A673 (cell line): ENCODE measurements around the gene NAV2.

Experiments
- EZH2 ChIP-seq: fragments of 200-600 bp; sonication (generic); IDR thresholded peaks from 2 replicates; pipeline ENCODE4 v1.6.1; 2017; ENCODE audit warnings: borderline replicate concordance, low read depth, mild to moderate bottlenecking, mixed read lengths, antibody characterized with exemption, low read length; ENCODE audit not compliant: poor library complexity, severe bottlenecking
- TF ChIP-seq, protein P1 (sequence below): fragments of 300-800, 200-600 bp; sonication (generic); conservative IDR thresholded peaks from 2 replicates; pipeline ENCODE4 v1.5.1; 2017; ENCODE audit warnings: low read depth, mild to moderate bottlenecking, antibody characterized with exemption, low read length, moderate library complexity, mixed read lengths

GRCh38 chr11:19722702-19723101 is 10.1 kb downstream of the NAV2 start:
- TF ChIP-seq, protein P1, sequence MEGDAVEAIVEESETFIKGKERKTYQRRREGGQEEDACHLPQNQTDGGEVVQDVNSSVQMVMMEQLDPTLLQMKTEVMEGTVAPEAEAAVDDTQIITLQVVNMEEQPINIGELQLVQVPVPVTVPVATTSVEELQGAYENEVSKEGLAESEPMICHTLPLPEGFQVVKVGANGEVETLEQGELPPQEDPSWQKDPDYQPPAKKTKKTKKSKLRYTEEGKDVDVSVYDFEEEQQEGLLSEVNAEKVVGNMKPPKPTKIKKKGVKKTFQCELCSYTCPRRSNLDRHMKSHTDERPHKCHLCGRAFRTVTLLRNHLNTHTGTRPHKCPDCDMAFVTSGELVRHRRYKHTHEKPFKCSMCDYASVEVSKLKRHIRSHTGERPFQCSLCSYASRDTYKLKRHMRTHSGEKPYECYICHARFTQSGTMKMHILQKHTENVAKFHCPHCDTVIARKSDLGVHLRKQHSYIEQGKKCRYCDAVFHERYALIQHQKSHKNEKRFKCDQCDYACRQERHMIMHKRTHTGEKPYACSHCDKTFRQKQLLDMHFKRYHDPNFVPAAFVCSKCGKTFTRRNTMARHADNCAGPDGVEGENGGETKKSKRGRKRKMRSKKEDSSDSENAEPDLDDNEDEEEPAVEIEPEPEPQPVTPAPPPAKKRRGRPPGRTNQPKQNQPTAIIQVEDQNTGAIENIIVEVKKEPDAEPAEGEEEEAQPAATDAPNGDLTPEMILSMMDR: no peak
- TF ChIP-seq EZH2: no peak
